GM10248 (cell line): Measurements from ENCODE around the gene IL32.
"Not testable (repeated sequence)": the region's sequence is repeated elsewhere in the genome, so short reads cannot be mapped to it uniquely, and the experiment has no call there.

Experiments used
- CTCF ChIA-PET: fragments of 300-600 bp; sonication (Branson Sonifier 250); formaldehyde crosslinking; extraction: SDS; loops from one replicate; lab custom pipeline; 2021; ENCODE audit warnings: antibody characterized with exemption; lab: Yijun Ruan, JAX
- POLR2A ChIA-PET: fragments of 350-650 bp; sonication (Branson Sonifier 250); formaldehyde crosslinking; extraction: SDS; loops from one replicate; lab custom pipeline; 2020; ENCODE audit warnings: antibody characterized with exemption; lab: Yijun Ruan, JAX
- DNase-seq: peaks from one replicate; pipeline ENCODE4 v3.0.0; 2012; ENCODE audit errors: extremely low spot score
- CTCF ChIP-seq: IDR thresholded peaks from 2 replicates; pipeline ENCODE4 v1.5.1; 2012; ENCODE audit warnings: mild to moderate bottlenecking, low read depth; ENCODE audit errors: extremely low read depth, missing control alignments, control extremely low read depth

IL32 gene

GRCh38 chr16:3062553-3062952, 2.9 kb upstream of the IL32 start:
- DNase-seq = no peak
- CTCF ChIA-PET = interaction anchor here (1.0 to 5.8 kb wide), 6 partner anchors 32 to 67 kb away, joined by 3 to 43 read pairs (median 3); no protein-coding TSS in a partner anchor
- POLR2A ChIA-PET = no interaction called here
- TF ChIP-seq CTCF = no peak

- POLR2A ChIA-PET = no interaction called here
- DNase-seq = no peak
- CTCF ChIA-PET = interaction anchor here (0.6 to 5.8 kb wide), 11 partner anchors 14 to 87 kb away, joined by 3 to 43 read pairs (median 4); no protein-coding TSS in a partner anchor
- no peak for TF ChIP-seq CTCF
Observed at GRCh38 chr16:3063625-3064386, 1.6 kb upstream of the IL32 start.

GRCh38 chr16:3065742-3066439, 451 bp downstream of the IL32 start:
- no peak for TF ChIP-seq CTCF
- no peak for DNase-seq
- POLR2A ChIA-PET = no interaction called here
- CTCF ChIA-PET = interaction anchor here (0.9 to 5.8 kb wide), 5 partner anchors 10 to 64 kb away, joined by 3 to 43 read pairs (median 8); no protein-coding TSS in a partner anchor

GRCh38 chr16:3066440-3066748, 954 bp downstream of the IL32 start:
- no peak for TF ChIP-seq CTCF
- ChIA-PET CTCF (interaction anchor here (2.0 to 5.8 kb wide), 3 partner anchors 34 to 63 kb away, joined by 8 to 43 read pairs (median 20); no protein-coding TSS in a partner anchor), POLR2A (interaction anchor here (0.8 kb wide), 1 partner anchor 8 kb away, joined by 3 read pairs; no protein-coding TSS in a partner anchor)
- no peak for DNase-seq

GRCh38 chr16:3068487-3068886, 3.0 kb downstream of the IL32 start:
- no peak for DNase-seq
- CTCF ChIA-PET = interaction anchor here (2.3 kb wide), 1 partner anchor 9 kb away, joined by 11 read pairs; no protein-coding TSS in a partner anchor
- POLR2A ChIA-PET = no interaction called here
- no peak for TF ChIP-seq CTCF

- CTCF ChIA-PET = interaction anchor here (0.9 to 2.3 kb wide), 2 partner anchors 9 to 10 kb away, joined by 3 to 11 read pairs; no protein-coding TSS in a partner anchor
- DNase-seq, POLR2A ChIA-PET: not testable (repeated sequence)
Observed at GRCh38 chr16:3069146-3069545, 3.7 kb downstream of the IL32 start.
